HepG2 (cell line): ENCODE data around the gene SPRED3. TPM values are rescaled to one million over a fixed set of nuclear protein-coding genes. Genes with fewer than 3 reads are reported as not detected.

Source experiments
- ATAC-seq: fragments of 200-7000 bp; cut with Tn5 transposase; 3 replicates; pipeline ENCODE4 v1.9.1; 2020; ENCODE audit warnings: mild to moderate bottlenecking, moderate library complexity
- BruUV-seq: library from RNA; stranded (reverse); fragments of 400-500 nt; replicated peaks from 2 replicates; lab custom pipeline; 2021; lab: Mats Ljungman, UMichigan
- CTCF ChIA-PET: fragments of 300-600 bp; formaldehyde crosslinking; extraction: SDS; loops from one replicate; lab custom pipeline; 2021; ENCODE audit warnings: low total read pairs, inconsistent platforms, low intra/inter-chr PET ratio; lab: Yijun Ruan, JAX
- POLR2A ChIA-PET: fragments of 350-600 bp; sonication (Branson Sonifier 250); formaldehyde crosslinking; loops from one replicate; lab custom pipeline; 2020; ENCODE audit warnings: antibody characterized with exemption, inconsistent platforms; lab: Yijun Ruan, JAX
- DNase-seq: peaks from one replicate; pipeline ENCODE4 v3.0.0-alpha.2; 2015; ENCODE audit warnings: low spot score
- FAIRE-seq: peaks from 3 replicates; lab custom pipeline; 2011; peaks lifted over from hg19 to GRCh38; lab: Jason Lieb, UNC
- H2AFZ ChIP-seq: one replicate; pipeline ENCODE4 v1.6.1; 2011; ENCODE audit warnings: low read length, inconsistent platforms
- H3K27ac ChIP-seq: fragments of 300-600 bp; 3 replicates; pipeline ENCODE4 v1.8.0; 2011; ENCODE audit warnings: mixed run types, mild to moderate bottlenecking, mixed read lengths, low read length, inconsistent platforms; ENCODE audit not compliant: insufficient read depth; ENCODE audit errors: extremely low read length
- H3K27me3 ChIP-seq, 2 experiments: fragments of 200-600 bp in 1 of 2; 2 replicates in 1 of 2; 3 replicates in 1 of 2; pipeline versions ENCODE4 v1.6.0 to v1.8.0; 2011; ENCODE audit warnings: low read length in 2 of 2, mild to moderate bottlenecking in 2 of 2, moderate library complexity in 2 of 2, inconsistent platforms in 1 of 2; ENCODE audit not compliant: insufficient read depth in 2 of 2, control insufficient read depth in 1 of 2
- H3K36me3 ChIP-seq, 2 experiments: fragments of 200-600 bp in 1 of 2; replicated peaks in 1 of 2; 2 replicates in 1 of 2; 3 replicates in 1 of 2; pipeline versions ENCODE4 v1.5.1 to v1.8.0; 2011; ENCODE audit warnings: low read length in 2 of 2, inconsistent platforms in 1 of 2; ENCODE audit not compliant: insufficient read depth in 2 of 2, control insufficient read depth in 1 of 2
- H3K4me1 ChIP-seq: 2 replicates; pipeline ENCODE4 v1.5.1; 2012; ENCODE audit warnings: low read length, inconsistent platforms; ENCODE audit not compliant: insufficient read depth
- H3K4me2 ChIP-seq: 2 replicates; pipeline ENCODE4 v1.6.0; 2011; ENCODE audit warnings: low read depth, low read length, inconsistent platforms
- H3K4me3 ChIP-seq, 3 experiments: fragments of 200-600 bp in 1 of 3; sonication (generic), shearing (Covaris generic) in 1 of 3; replicated peaks in 1 of 3; 2 replicates each; pipeline ENCODE4 v1.5.1; 2011 to 2016; ENCODE audit warnings: low read length in 3 of 3, inconsistent platforms in 2 of 3, low read depth in 2 of 3, mild to moderate bottlenecking in 2 of 3, control low read depth in 1 of 3, mixed read lengths in 1 of 3; ENCODE audit not compliant: insufficient read depth in 1 of 3
- H3K79me2 ChIP-seq: one replicate; pipeline ENCODE4 v1.6.1; 2011; ENCODE audit warnings: low read length, inconsistent platforms; ENCODE audit not compliant: insufficient read depth
- H3K9ac ChIP-seq: 2 replicates; pipeline ENCODE4 v1.6.0; 2011; ENCODE audit warnings: mild to moderate bottlenecking, low read depth, low read length, inconsistent platforms; ENCODE audit not compliant: insufficient read depth
- H3K9me3 ChIP-seq: 2 replicates; pipeline ENCODE4 v1.5.1; 2012; ENCODE audit warnings: mild to moderate bottlenecking, low read length
- H4K20me1 ChIP-seq: 2 replicates; pipeline ENCODE4 v1.6.0; 2011; ENCODE audit warnings: inconsistent platforms, mild to moderate bottlenecking, low read length, moderate library complexity; ENCODE audit not compliant: insufficient read depth
- ATAD3A ChIP-seq: sonication (generic); formaldehyde crosslinking; IDR thresholded peaks from 2 replicates; pipeline ENCODE4 v1.4.0; 2020; ENCODE audit warnings: missing genetic modification reagents
- CBFB ChIP-seq: sonication (generic); formaldehyde crosslinking; IDR thresholded peaks from 2 replicates; pipeline ENCODE4 v1.4.0; 2020; ENCODE audit warnings: missing genetic modification reagents
- HNRNPUL1 ChIP-seq: fragments of 200-400 bp; formaldehyde crosslinking; IDR thresholded peaks from 2 replicates; pipeline ENCODE4 v1.6.1; 2017; ENCODE audit warnings: low read depth, mild to moderate bottlenecking, low read length, moderate library complexity
- KLF16 ChIP-seq, 2 experiments: sonication (generic) in 1 of 2; formaldehyde crosslinking in 1 of 2; IDR thresholded peaks; 2 replicates each; pipeline versions ENCODE4 v1.6.1 to v1.8.0; 2016 to 2023; ENCODE audit warnings: missing genetic modification reagents in 2 of 2, missing compliant biosample characterization in 1 of 2
- NPAS2 ChIP-seq: sonication (generic); formaldehyde crosslinking; IDR thresholded peaks from 2 replicates; pipeline ENCODE4 v1.8.0; 2022; ENCODE audit warnings: mild to moderate bottlenecking, missing genetic modification reagents, borderline replicate concordance
- RNF2 ChIP-seq: fragments of 450-650 bp; conservative IDR thresholded peaks from 2 replicates; pipeline ENCODE4 v1.6.1; 2016; ENCODE audit warnings: low read depth
- SMARCC2 ChIP-seq: fragments of 450-650 bp; IDR thresholded peaks from 2 replicates; pipeline ENCODE4 v1.6.1; 2017; ENCODE audit warnings: antibody characterized with exemption, mild to moderate bottlenecking
- TFDP1 ChIP-seq: IDR thresholded peaks from 2 replicates; pipeline ENCODE4 v1.6.1; 2016; ENCODE audit warnings: missing compliant biosample characterization, missing genetic modification reagents, borderline replicate concordance
- ZNF225 ChIP-seq: sonication (generic); formaldehyde crosslinking; IDR thresholded peaks from 2 replicates; pipeline ENCODE4 v1.4.0; 2020; ENCODE audit warnings: mild to moderate bottlenecking, missing genetic modification reagents
- WGBS: methylation state at CpG from one replicate; pipeline ENCODE4 v1.1.6; 2017; ENCODE audit warnings: low lambda C conversion rate; 5-methylcytosine and 5-hydroxymethylcytosine counted together
- in situ Hi-C: cut with HindIII; loops from 2 replicates; pipeline ENCODE4 v1.10.0; 2017; ENCODE audit warnings: low pct_unique_long_range_greater_than_20kb; ENCODE audit not compliant: extremely low pct_ligation_motif_present
- intact Hi-C: fragments of 100-400 bp; cut with micrococcal nuclease; formaldehyde crosslinking; loops from one replicate; pipeline ENCODE4 v1.10.0; 2022; ENCODE audit not compliant: unreplicated experiment
- polyA plus RNA-seq, 8 experiments: library from polyadenylated mRNA; depleted of rRNA in 3 of 8; stranded (reverse) in 7 of 8; unstranded in 1 of 8; fragments of >200 nt; fragmentation: Illumina TruSeq in 4 of 8; extraction: Trizol in 4 of 8; gene quantifications; 2 replicates each; pipeline versions ENCODE4 v1.2.1 to v1.2.3, GENCODE V29; 2011 to 2016; ENCODE audit warnings: low read depth in 4 of 8, missing spikeins in 1 of 8, mixed read lengths in 1 of 8; ENCODE audit not compliant: insufficient read depth in 1 of 8
- total RNA-seq, 5 experiments: library from RNA; depleted of rRNA; stranded (reverse); fragments of >200 nt; fragmentation: Illumina TruSeq; extraction: Trizol; gene quantifications; 2 replicates each; pipeline ENCODE4 v1.2.3, GENCODE V29; 2016; ENCODE audit warnings: low read depth in 1 of 5
- TF ChIP-seq, protein P1 (sequence below): IDR thresholded peaks from 2 replicates; pipeline ENCODE4 v1.6.1; 2016; ENCODE audit warnings: low read depth, missing genetic modification reagents, missing compliant biosample characterization
- TF ChIP-seq, protein P2 (sequence below): sonication (generic); formaldehyde crosslinking; IDR thresholded peaks from 2 replicates; pipeline ENCODE4 v1.5.1; 2020; ENCODE audit warnings: mild to moderate bottlenecking, missing genetic modification reagents, borderline replicate concordance

Gene SPRED3
- total and polyA plus RNA-seq, 2 of the 13 experiments (the other 11 are each of a cell fraction or from before 2014, with no cell fraction given) = 0.15 to 0.17 TPM

- CTCF ChIA-PET = no interaction called here
These were observed 17.4 kb upstream of the SPRED3 start for GRCh38 chr19:38371081-38371480.

More at GRCh38 chr19:38371081-38371480, 17.4 kb upstream of the SPRED3 start:
- H3K4me2 ChIP-seq = no peak overlapping the region
- BruUV-seq = no TSS peak
- 55% methylated on average over 5 of the region's 6 CpGs for WGBS
- H4K20me1 ChIP-seq = no peaks in the 10 kb centered on the region; the same call in 1 of the 2 replicates
- H3K27ac ChIP-seq = no peak overlapping the region
- intact Hi-C loops = no loop called here
- no peak for ATAC-seq
- H2AFZ ChIP-seq = no peak overlapping the region
- H3K4me3 ChIP-seq = no peak overlapping the region
- peaks cover 35% of the 10 kb centered on the region for H3K4me1 ChIP-seq
- H3K79me2 ChIP-seq = peaks cover 12% of the 10 kb centered on the region
- no peak for FAIRE-seq
- H3K9ac ChIP-seq = no peak overlapping the region
- DNase-seq = no peak
- no peaks in the 10 kb centered on the region for H3K9me3 ChIP-seq
- POLR2A ChIA-PET = no interaction called here
- in situ Hi-C loops = no loop called here
- TF ChIP-seq TFDP1 (CRISPR knock-in tag) (no peak), HNRNPUL1 (no peak), NPAS2 (CRISPR knock-in tag) (no peak), ZNF225 (CRISPR knock-in tag) (no peak), SMARCC2 (no peak), RNF2 (no peak), ATAD3A (CRISPR knock-in tag) (no peak), KLF16 (CRISPR knock-in tag; IDR thresholded peaks at IDR 0.05) (no peak), CBFB (no peak)
- TF ChIP-seq, protein P1, sequence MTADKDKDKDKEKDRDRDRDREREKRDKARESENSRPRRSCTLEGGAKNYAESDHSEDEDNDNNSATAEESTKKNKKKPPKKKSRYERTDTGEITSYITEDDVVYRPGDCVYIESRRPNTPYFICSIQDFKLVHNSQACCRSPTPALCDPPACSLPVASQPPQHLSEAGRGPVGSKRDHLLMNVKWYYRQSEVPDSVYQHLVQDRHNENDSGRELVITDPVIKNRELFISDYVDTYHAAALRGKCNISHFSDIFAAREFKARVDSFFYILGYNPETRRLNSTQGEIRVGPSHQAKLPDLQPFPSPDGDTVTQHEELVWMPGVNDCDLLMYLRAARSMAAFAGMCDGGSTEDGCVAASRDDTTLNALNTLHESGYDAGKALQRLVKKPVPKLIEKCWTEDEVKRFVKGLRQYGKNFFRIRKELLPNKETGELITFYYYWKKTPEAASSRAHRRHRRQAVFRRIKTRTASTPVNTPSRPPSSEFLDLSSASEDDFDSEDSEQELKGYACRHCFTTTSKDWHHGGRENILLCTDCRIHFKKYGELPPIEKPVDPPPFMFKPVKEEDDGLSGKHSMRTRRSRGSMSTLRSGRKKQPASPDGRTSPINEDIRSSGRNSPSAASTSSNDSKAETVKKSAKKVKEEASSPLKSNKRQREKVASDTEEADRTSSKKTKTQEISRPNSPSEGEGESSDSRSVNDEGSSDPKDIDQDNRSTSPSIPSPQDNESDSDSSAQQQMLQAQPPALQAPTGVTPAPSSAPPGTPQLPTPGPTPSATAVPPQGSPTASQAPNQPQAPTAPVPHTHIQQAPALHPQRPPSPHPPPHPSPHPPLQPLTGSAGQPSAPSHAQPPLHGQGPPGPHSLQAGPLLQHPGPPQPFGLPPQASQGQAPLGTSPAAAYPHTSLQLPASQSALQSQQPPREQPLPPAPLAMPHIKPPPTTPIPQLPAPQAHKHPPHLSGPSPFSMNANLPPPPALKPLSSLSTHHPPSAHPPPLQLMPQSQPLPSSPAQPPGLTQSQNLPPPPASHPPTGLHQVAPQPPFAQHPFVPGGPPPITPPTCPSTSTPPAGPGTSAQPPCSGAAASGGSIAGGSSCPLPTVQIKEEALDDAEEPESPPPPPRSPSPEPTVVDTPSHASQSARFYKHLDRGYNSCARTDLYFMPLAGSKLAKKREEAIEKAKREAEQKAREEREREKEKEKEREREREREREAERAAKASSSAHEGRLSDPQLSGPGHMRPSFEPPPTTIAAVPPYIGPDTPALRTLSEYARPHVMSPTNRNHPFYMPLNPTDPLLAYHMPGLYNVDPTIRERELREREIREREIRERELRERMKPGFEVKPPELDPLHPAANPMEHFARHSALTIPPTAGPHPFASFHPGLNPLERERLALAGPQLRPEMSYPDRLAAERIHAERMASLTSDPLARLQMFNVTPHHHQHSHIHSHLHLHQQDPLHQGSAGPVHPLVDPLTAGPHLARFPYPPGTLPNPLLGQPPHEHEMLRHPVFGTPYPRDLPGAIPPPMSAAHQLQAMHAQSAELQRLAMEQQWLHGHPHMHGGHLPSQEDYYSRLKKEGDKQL (CRISPR knock-in tag) = no peak
- TF ChIP-seq, protein P2, sequence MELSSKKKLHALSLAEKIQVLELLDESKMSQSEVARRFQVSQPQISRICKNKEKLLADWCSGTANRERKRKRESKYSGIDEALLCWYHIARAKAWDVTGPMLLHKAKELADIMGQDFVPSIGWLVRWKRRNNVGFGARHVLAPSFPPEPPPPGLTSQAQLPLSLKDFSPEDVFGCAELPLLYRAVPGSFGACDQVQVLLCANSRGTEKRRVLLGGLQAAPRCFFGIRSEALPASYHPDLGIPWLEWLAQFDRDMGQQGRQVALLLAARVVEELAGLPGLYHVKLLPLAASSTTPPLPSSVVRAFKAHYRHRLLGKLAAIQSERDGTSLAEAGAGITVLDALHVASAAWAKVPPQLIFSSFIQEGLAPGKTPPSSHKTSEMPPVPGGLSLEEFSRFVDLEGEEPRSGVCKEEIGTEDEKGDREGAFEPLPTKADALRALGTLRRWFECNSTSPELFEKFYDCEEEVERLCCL (CRISPR knock-in tag) = no peak
- H3K27me3 ChIP-seq = no peaks in the 10 kb centered on the region; a peak in 1 of 5 replicates
- H3K36me3 ChIP-seq = 0 out of 5 replicates have a peak, but pooled peaks cover 0 to under 1% of the 10 kb centered on the region in 2 experiments
